Lung (tissue), 12 donors: ENCODE data around the gene TMPRSS15. TPM values are rescaled to one million over a fixed set of nuclear protein-coding genes. Genes with fewer than 3 reads are reported as not detected.

ENCODE experiments used
- ATAC-seq: fragments of 200-7000 bp; cut with Tn5 transposase; one replicate; pipeline ENCODE4 v1.9.1; 2020; ENCODE audit warnings: moderate number of reproducible peaks; ENCODE audit not compliant: insufficient read depth, low FRiP score
- DNase-seq, 3 donors: peaks; one replicate each; pipeline ENCODE4 v3.0.0-alpha.2; 2013 to 2017
- H3K27ac ChIP-seq, 2 donors: one replicate each; pipeline ENCODE4 v1.5.1; 2013; ENCODE audit warnings: mild to moderate bottlenecking in 2 of 2, moderate library complexity in 2 of 2, control low read depth in 1 of 2, inconsistent platforms in 1 of 2, low read depth in 1 of 2, low read length in 1 of 2
- H3K27me3 ChIP-seq, 3 donors: one replicate each; pipeline ENCODE4 v1.5.1; 2013; ENCODE audit warnings: low read length in 2 of 3; ENCODE audit not compliant: control insufficient read depth in 3 of 3, insufficient read depth in 3 of 3
- H3K36me3 ChIP-seq, 4 donors: one replicate each; pipeline ENCODE4 v1.5.1; 2013; ENCODE audit warnings: low read length in 4 of 4, mild to moderate bottlenecking in 1 of 4, moderate library complexity in 1 of 4; ENCODE audit not compliant: control insufficient read depth in 4 of 4, insufficient read depth in 4 of 4
- H3K4me1 ChIP-seq, 5 donors: one replicate each; pipeline ENCODE4 v1.5.1; 2013; ENCODE audit warnings: low read length in 5 of 5, mild to moderate bottlenecking in 2 of 5, moderate library complexity in 1 of 5; ENCODE audit not compliant: control insufficient read depth in 5 of 5, insufficient read depth in 5 of 5
- H3K4me3 ChIP-seq: one replicate; pipeline ENCODE4 v1.5.1; 2013; ENCODE audit warnings: mild to moderate bottlenecking, control low read depth, moderate library complexity
- H3K9ac ChIP-seq, 2 donors: one replicate each; pipeline ENCODE4 v1.5.1; 2013; ENCODE audit warnings: low read length in 2 of 2, control low read depth in 1 of 2; ENCODE audit not compliant: insufficient read depth in 1 of 2
- H3K9me3 ChIP-seq, 4 donors: one replicate each; pipeline ENCODE4 v1.5.1; 2013; ENCODE audit warnings: low read length in 3 of 4, mild to moderate bottlenecking in 1 of 4, moderate library complexity in 1 of 4; ENCODE audit not compliant: control insufficient read depth in 4 of 4, insufficient read depth in 3 of 4
- WGBS, 2 donors: extraction: QIAGEN DNeasy Blood & Tissue Kit; methylation state at CpG; one replicate each; pipeline ENCODE4 v1.1.7; 2013; 5-methylcytosine and 5-hydroxymethylcytosine counted together
- polyA plus RNA-seq, 2 donors: library from polyadenylated mRNA; stranded (reverse); fragments of 200-250 nt; gene quantifications; one replicate each; pipeline ENCODE4 v1.2.1, GENCODE V29; 2013
- total RNA-seq, 2 donors: library from RNA; depleted of rRNA in 1 of 2; stranded (reverse); fragments of >200 nt in 1 of 2; gene quantifications; one replicate each; pipeline ENCODE4 v1.2.1, GENCODE V29; 2014 to 2021
- TF ChIP-seq, protein P1 (sequence below): IDR thresholded peaks from 2 replicates; pipeline ENCODE4 v1.5.1; 2012; ENCODE audit warnings: mild to moderate bottlenecking; ENCODE audit errors: control extremely low read depth, extremely low read depth
- donor health status: control.
- donor health status: control.
- donor health status: Bipolar disorder and iron deficiency.
- donor health status: healthy.
- donor health status: DM: yes; HTN: yes; CAD: no.

Gene TMPRSS15
- total and polyA plus RNA-seq, 4 donors = 0.01 TPM; not detected in 3

DNA sequence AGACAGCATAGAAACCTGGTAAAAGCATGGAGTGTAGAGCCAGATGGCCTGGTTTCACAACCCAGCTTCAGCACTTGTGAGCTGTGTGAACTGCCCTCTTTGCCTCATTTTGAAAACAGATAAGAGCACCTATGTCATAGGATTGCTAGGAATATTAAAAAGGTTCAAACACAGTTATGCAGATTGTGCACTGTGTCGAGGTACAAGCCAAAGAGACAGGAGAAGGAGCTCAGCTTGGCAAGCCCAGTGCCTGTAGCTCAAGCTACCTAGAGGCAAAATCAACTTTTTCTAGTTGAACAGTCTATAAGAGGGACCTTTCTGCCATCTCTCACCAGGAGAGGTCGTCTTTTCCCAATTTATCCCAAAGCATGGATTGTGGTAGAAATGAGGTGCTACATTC lies 153.9 kb downstream of the TMPRSS15 start:
- WGBS, 2 donors = 62 to 71% methylated on average over 2 of the region's 2 CpGs
- ATAC-seq = no peak

DNA sequence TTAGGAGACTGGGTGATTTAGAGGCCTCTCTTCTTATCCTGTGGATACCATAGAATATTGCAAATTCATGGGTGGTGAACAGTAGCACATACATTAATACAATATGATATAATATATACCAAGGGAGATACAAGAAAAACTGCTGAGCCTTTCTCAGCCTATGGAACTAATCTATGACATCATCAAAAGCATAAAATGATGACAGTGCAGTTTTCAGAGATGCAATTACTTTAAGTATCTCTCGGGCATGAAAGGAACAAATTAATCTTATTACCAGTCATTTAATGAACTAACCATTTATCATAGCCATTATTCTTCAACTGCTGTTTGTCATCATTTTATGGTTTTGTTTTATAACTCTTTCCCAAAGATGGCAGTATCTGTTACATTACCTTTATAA lies 155.4 kb downstream of the TMPRSS15 start:
- TF ChIP-seq, protein P1, sequence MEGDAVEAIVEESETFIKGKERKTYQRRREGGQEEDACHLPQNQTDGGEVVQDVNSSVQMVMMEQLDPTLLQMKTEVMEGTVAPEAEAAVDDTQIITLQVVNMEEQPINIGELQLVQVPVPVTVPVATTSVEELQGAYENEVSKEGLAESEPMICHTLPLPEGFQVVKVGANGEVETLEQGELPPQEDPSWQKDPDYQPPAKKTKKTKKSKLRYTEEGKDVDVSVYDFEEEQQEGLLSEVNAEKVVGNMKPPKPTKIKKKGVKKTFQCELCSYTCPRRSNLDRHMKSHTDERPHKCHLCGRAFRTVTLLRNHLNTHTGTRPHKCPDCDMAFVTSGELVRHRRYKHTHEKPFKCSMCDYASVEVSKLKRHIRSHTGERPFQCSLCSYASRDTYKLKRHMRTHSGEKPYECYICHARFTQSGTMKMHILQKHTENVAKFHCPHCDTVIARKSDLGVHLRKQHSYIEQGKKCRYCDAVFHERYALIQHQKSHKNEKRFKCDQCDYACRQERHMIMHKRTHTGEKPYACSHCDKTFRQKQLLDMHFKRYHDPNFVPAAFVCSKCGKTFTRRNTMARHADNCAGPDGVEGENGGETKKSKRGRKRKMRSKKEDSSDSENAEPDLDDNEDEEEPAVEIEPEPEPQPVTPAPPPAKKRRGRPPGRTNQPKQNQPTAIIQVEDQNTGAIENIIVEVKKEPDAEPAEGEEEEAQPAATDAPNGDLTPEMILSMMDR = no peak
- 77 to 87% methylated on average over 1 of the region's 1 CpG for WGBS, 2 donors
- ATAC-seq (no peak), DNase-seq (no peak)
- Histone ChIP-seq H3K9ac (no peak overlapping the region), H3K36me3 (no peaks in the 10 kb centered on the region), H3K27me3 (peaks cover 9 to 30% (median 23%) of the 10 kb centered on the region in 3 donors), H3K4me3 (no peak overlapping the region), H3K4me1 (peaks cover 0 to 27% (median 5%) of the 10 kb centered on the region in 5 donors), H3K27ac (no peak overlapping the region), H3K9me3 (no peaks in the 10 kb centered on the region)

More for the DNA sequence above, 153.9 kb downstream of the TMPRSS15 start:
- Histone ChIP-seq H3K9me3 (no peaks in the 10 kb centered on the region), H3K36me3 (no peaks in the 10 kb centered on the region), H3K27ac (no peak overlapping the region), H3K27me3 (peaks cover 6 to 16% (median 8%) of the 10 kb centered on the region in 3 donors), H3K4me3 (no peak overlapping the region), H3K9ac (no peak overlapping the region), H3K4me1 (peaks cover 0 to 21% (median 3%) of the 10 kb centered on the region in 5 donors)
- TF ChIP-seq, protein P1 = no peak
- no peak for DNase-seq

DNA sequence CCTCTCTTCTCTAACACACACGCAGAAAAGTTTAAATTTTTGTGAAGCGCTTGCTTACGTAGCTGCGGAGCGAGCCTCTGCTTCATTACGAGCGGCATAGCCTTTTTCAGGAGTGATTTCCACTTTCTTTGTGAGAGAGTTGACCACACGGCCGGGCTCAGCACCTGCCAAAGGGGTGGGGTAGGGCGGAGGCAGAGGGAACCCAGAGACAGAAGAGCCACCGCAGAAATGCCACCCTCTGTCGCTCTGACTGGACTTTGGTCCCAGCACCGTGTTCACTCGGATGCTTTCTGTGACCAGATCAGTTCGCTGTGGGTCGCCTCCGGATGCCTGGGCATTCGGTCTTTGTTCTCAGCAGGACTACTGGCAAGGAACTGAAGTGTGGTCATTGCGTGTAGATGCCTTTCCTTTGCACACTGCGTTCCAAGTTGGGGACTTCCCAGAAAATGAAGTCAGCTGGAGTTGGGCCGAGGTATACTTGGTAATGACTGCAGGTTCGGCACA lies 158.1 kb downstream of the TMPRSS15 start:
- H3K4me1 ChIP-seq = peaks cover 0 to 14% (median 5%) of the 10 kb centered on the region in 5 donors
- H3K9ac ChIP-seq = no peak overlapping the region
- H3K27ac ChIP-seq = no peak overlapping the region
- no peak for ATAC-seq
- H3K9me3 ChIP-seq = peaks cover 0 to 2% (median 0%) of the 10 kb centered on the region in 4 donors
- H3K27me3 ChIP-seq = peaks cover 9 to 37% (median 25%) of the 10 kb centered on the region in 3 donors
- 8% methylated on average over 22 of the region's 22 CpGs for WGBS, 2 donors
- TF ChIP-seq, protein P1 = no peak
- H3K36me3 ChIP-seq = no peaks in the 10 kb centered on the region
- H3K4me3 ChIP-seq = no peak overlapping the region
- DNase-seq = peak; percentile 31 to 40 (median 37)
